ENCODE data around the gene LRRN3.

LRRN3 gene

GRCh38 chr7:111113263-111114017 lies 22.5 kb downstream of the LRRN3 start:
- TF ChIP-seq CTCF (IDR thresholded peaks at IDR 0.05; ENCODE audit: low read depth, low read length) (no peak), EZH2phosphoT487 (IDR thresholded peaks at IDR 0.05; ENCODE audit: low read depth) (no peak)
- Histone ChIP-seq H3K79me2 (ENCODE audit: low read length) (no peaks in the 10 kb centered on the region), H3K9me3 (ENCODE audit: insufficient read depth, low read length) (no peaks in the 10 kb centered on the region), H2AFZ (ENCODE audit: low read depth, low read length) (no peak overlapping the region), H3K27me3 (ENCODE audit: low read depth, low read length) (no peaks in the 10 kb centered on the region), H3K4me1 (ENCODE audit: low read length) (peaks cover 9% of the 10 kb centered on the region), H3K4me3 (ENCODE audit: low read length) (no peak overlapping the region), H4K20me1 (ENCODE audit: insufficient read depth, low read length) (no peaks in the 10 kb centered on the region), H3K9ac (ENCODE audit: low read length) (no peak overlapping the region), H3K36me3 (replicated peaks; ENCODE audit: low read depth, low read length) (no peaks in the 10 kb centered on the region), H3K27ac (ENCODE audit: low read length) (no peak overlapping the region), H3K4me2 (ENCODE audit: low read length) (no peak overlapping the region)

- no peaks in the 10 kb centered on the region for H4K20me1 ChIP-seq (ENCODE audit: insufficient read depth, low read length)
- no peak overlapping the region for H3K4me2 ChIP-seq (ENCODE audit: low read length)
- no peaks in the 10 kb centered on the region for H3K36me3 ChIP-seq (replicated peaks; ENCODE audit: low read depth, low read length)
- H3K79me2 ChIP-seq (ENCODE audit: low read length), result no peaks in the 10 kb centered on the region
- H3K4me3 ChIP-seq (ENCODE audit: low read length), result no peak overlapping the region
- peaks cover 9% of the 10 kb centered on the region for H3K4me1 ChIP-seq (ENCODE audit: low read length)
- H3K27me3 ChIP-seq (ENCODE audit: low read depth, low read length), result no peaks in the 10 kb centered on the region
- H3K9me3 ChIP-seq (ENCODE audit: insufficient read depth, low read length), result no peaks in the 10 kb centered on the region
- H2AFZ ChIP-seq (ENCODE audit: low read depth, low read length), result no peak overlapping the region
- H3K9ac ChIP-seq (ENCODE audit: low read length), result no peak overlapping the region
- H3K27ac ChIP-seq (ENCODE audit: low read length), result no peak overlapping the region
- no peak for TF ChIP-seq EZH2phosphoT487 (IDR thresholded peaks at IDR 0.05; ENCODE audit: low read depth)
- no peak for TF ChIP-seq CTCF (IDR thresholded peaks at IDR 0.05; ENCODE audit: low read depth, low read length)
Observed at GRCh38 chr7:111115966-111116365, 25.0 kb downstream of the LRRN3 start.

GRCh38 chr7:111126987-111127386 lies 36.1 kb downstream of the LRRN3 start:
- no peaks in the 10 kb centered on the region for H3K4me1 ChIP-seq (ENCODE audit: low read length)
- H3K4me2 ChIP-seq (ENCODE audit: low read length), result no peak overlapping the region
- H3K9me3 ChIP-seq (ENCODE audit: insufficient read depth, low read length), result no peaks in the 10 kb centered on the region
- H3K36me3 ChIP-seq (replicated peaks; ENCODE audit: low read depth, low read length), result no peaks in the 10 kb centered on the region
- H3K79me2 ChIP-seq (ENCODE audit: low read length), result no peaks in the 10 kb centered on the region
- H3K27me3 ChIP-seq (ENCODE audit: low read depth, low read length), result no peaks in the 10 kb centered on the region
- H3K9ac ChIP-seq (ENCODE audit: low read length), result no peak overlapping the region
- TF ChIP-seq CTCF (IDR thresholded peaks at IDR 0.05; ENCODE audit: low read depth, low read length), result no peak
- TF ChIP-seq EZH2phosphoT487 (IDR thresholded peaks at IDR 0.05; ENCODE audit: low read depth), result no peak
- no peak overlapping the region for H2AFZ ChIP-seq (ENCODE audit: low read depth, low read length)
- no peak overlapping the region for H3K4me3 ChIP-seq (ENCODE audit: low read length)
- no peak overlapping the region for H3K27ac ChIP-seq (ENCODE audit: low read length)
- H4K20me1 ChIP-seq (ENCODE audit: insufficient read depth, low read length), result no peaks in the 10 kb centered on the region

GRCh38 chr7:111129435-111129834 lies 38.5 kb downstream of the LRRN3 start:
- Histone ChIP-seq H3K9ac (ENCODE audit: low read length) (no peak overlapping the region), H3K27me3 (ENCODE audit: low read depth, low read length) (no peaks in the 10 kb centered on the region), H3K79me2 (ENCODE audit: low read length) (no peaks in the 10 kb centered on the region), H4K20me1 (ENCODE audit: insufficient read depth, low read length) (no peaks in the 10 kb centered on the region), H3K4me3 (ENCODE audit: low read length) (no peak overlapping the region), H3K9me3 (ENCODE audit: insufficient read depth, low read length) (no peaks in the 10 kb centered on the region), H3K36me3 (replicated peaks; ENCODE audit: low read depth, low read length) (no peaks in the 10 kb centered on the region), H2AFZ (ENCODE audit: low read depth, low read length) (no peak overlapping the region), H3K4me1 (ENCODE audit: low read length) (no peaks in the 10 kb centered on the region), H3K27ac (ENCODE audit: low read length) (no peak overlapping the region), H3K4me2 (ENCODE audit: low read length) (no peak overlapping the region)
- no peak for TF ChIP-seq EZH2phosphoT487 (IDR thresholded peaks at IDR 0.05; ENCODE audit: low read depth)
- TF ChIP-seq CTCF (IDR thresholded peaks at IDR 0.05; ENCODE audit: low read depth, low read length), result no peak
